ENCODE data around the gene P3H3.
"Not testable (repeated sequence)": the region's sequence is repeated elsewhere in the genome, so short reads cannot be mapped to it uniquely, and the experiment has no call there.

Gene P3H3

DNA sequence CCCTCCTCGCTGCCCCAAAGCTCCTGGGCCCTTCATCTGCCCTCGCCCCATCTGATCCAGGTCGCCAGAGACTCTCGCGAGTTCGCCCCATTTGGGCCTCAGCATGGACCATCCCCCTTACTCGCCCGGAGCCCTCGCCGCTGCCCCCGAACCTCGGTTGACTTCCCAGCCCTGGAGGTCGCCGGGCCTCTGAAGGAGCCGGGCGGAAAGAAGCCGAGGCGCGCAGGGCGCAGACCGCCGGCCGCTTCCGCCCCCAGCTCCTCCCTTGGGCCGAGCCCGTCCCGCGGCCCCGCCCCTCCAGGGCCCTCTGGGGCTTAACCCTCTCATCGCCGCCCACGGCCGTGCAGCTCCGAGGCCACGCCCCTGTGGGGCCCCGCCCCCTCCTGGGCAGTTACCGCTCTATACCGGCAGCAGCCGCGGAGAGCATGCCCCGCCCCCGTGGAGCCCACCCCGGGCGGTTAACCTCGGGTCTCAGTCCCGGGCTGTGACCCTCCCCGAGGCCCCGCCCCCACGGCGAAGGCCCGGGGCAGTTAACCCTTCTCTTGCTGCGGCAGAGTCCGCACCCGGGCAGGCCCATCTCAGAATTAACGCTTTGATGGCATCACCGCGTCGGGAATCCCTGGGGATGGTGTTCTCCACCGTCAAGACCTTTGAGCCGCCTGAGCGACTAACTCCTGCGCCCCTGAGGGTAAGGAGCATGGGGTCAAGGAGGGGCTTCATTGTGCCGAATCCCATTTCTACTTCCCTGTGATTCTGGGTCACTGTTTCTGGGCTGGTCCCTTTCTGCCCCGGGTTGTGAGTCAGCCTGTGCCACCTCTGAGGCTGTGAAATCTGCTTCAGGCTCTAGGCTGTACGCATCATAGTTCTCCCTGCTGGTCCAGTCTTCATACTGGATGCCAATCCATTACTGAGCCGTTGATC lies 45.1 kb downstream of the P3H3 start, which contains the start of gene SPSB2:
TSS of gene SPSB2 (minus strand) at position 210 of the 921 bp plus-strand sequence. CDS start 402 bp downstream, outside the sequence.
- H3K36me3 ChIP-seq (ENCODE audit: control insufficient read depth, insufficient read depth, low read length): peaks cover 17% of the 10 kb centered on the region

DNA sequence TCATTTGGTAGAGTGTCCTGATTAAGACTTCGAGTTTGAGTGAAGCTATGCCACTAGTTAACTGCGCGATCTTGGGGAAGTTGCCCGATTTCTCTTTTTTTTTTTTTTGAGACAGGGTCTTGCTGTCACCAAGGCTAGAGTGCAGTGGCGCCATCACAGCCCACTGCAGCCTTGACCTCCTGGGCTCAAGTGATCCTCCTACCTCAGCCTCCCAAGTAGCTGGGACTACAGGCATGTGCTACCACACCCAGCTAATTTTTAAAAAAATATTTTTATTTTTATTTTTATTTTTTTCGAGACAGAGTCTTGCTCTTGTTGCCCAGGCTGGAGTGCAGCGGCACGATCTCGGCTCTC lies 45.8 kb downstream of the P3H3 start:
- H3K36me3 ChIP-seq (ENCODE audit: control insufficient read depth, insufficient read depth, low read length): peaks cover 17% of the 10 kb centered on the region
- DNase-seq (ENCODE audit: extremely low read depth, insufficient read length); H3K27me3 ChIP-seq (replicated peaks; ENCODE audit: control insufficient read depth, insufficient read depth, low read length): not testable (repeated sequence)
- H3K4me3 ChIP-seq (replicated peaks; ENCODE audit: low read depth, low read length): peak overlapping the region; percentile 83

More for the DNA sequence above, 45.1 kb downstream of the P3H3 start, which contains the start of gene SPSB2:
- Histone ChIP-seq H3K27me3 (replicated peaks; ENCODE audit: control insufficient read depth, insufficient read depth, low read length) (no peaks in the 10 kb centered on the region), H3K4me3 (replicated peaks; ENCODE audit: low read depth, low read length) (peak within 1 kb of the TSS; percentile 83)
- TF ChIP-seq, protein P1, sequence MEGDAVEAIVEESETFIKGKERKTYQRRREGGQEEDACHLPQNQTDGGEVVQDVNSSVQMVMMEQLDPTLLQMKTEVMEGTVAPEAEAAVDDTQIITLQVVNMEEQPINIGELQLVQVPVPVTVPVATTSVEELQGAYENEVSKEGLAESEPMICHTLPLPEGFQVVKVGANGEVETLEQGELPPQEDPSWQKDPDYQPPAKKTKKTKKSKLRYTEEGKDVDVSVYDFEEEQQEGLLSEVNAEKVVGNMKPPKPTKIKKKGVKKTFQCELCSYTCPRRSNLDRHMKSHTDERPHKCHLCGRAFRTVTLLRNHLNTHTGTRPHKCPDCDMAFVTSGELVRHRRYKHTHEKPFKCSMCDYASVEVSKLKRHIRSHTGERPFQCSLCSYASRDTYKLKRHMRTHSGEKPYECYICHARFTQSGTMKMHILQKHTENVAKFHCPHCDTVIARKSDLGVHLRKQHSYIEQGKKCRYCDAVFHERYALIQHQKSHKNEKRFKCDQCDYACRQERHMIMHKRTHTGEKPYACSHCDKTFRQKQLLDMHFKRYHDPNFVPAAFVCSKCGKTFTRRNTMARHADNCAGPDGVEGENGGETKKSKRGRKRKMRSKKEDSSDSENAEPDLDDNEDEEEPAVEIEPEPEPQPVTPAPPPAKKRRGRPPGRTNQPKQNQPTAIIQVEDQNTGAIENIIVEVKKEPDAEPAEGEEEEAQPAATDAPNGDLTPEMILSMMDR (IDR thresholded peaks at IDR 0.05; ENCODE audit: insufficient read depth, low read length, poor library complexity, severe bottlenecking): no peak
- peak; percentile 97 for DNase-seq (ENCODE audit: extremely low read depth, insufficient read length)

DNA sequence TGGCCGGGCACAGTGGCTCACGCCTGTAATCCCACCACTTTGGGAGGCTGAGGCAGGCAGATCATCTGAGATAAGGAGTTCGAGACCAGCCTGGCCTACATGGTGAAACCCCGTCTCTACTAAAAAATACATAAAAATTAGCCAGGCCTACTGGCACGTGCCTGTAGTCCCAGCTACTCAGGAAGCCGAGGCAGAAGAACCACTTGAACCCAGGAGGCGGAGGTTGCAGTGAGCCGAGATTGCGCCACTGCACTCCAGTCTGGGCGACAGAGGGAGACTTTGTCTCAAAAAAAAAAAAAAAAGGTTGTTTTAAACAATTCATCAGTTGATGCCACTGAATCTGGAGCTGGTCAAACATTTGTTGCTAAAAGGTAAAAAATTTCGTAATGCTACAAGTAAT lies 51.6 kb downstream of the P3H3 start:
- DNase-seq (ENCODE audit: extremely low read depth, insufficient read length); H3K4me3 ChIP-seq (replicated peaks; ENCODE audit: low read depth, low read length); H3K27me3 ChIP-seq (replicated peaks; ENCODE audit: control insufficient read depth, insufficient read depth, low read length); H3K36me3 ChIP-seq (ENCODE audit: control insufficient read depth, insufficient read depth, low read length): not testable (repeated sequence)

DNA sequence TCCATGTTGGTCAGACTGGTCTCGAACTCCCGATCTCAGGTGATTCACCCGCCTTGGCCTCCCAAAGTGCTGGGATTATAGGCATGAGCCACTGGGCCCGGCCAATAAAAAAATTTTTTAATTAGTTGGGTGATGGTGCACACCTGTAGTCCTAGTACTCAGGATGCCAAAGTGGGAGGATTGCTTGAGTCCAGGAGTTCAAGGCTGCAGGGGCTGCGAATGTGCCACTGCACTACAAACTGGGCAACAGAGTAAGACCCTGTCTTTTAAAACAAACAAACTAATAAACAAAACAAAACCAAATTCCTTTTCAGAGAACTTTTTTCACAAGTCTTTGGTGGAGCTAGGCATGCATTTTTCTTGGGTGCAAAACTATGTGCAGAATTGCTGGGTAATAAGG lies 55.0 kb downstream of the P3H3 start:
- TF ChIP-seq, protein P1 (IDR thresholded peaks at IDR 0.05; ENCODE audit: insufficient read depth, low read length, poor library complexity, severe bottlenecking): no peak
- Histone ChIP-seq H3K27me3 (replicated peaks; ENCODE audit: control insufficient read depth, insufficient read depth, low read length) (no peaks in the 10 kb centered on the region), H3K4me3 (replicated peaks; ENCODE audit: low read depth, low read length) (no peak overlapping the region), H3K36me3 (ENCODE audit: control insufficient read depth, insufficient read depth, low read length) (peaks cover 8% of the 10 kb centered on the region)
- DNase-seq (ENCODE audit: extremely low read depth, insufficient read length): no peak

DNA sequence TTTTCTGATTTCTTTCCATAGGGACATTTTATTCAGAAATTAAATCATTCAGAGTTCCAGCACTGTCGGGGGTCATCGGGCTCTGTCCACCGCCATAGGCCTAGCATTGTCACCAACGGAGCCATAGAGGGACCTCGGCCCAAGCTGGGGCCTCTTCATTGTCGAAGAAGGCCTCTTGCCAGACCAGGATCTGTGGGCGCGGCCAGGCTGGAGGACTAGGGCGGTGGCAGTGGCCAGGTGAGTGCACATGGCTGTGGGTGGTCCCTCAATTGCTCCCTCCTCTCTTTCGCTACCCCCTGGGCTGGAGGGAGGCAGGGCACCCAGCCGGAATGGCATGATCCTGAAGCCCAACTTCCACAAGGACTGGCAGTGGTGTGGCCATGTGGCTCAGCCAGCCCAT lies 55.5 kb downstream of the P3H3 start:
- Histone ChIP-seq H3K4me3 (replicated peaks; ENCODE audit: low read depth, low read length) (no peak overlapping the region), H3K27me3 (replicated peaks; ENCODE audit: control insufficient read depth, insufficient read depth, low read length) (no peaks in the 10 kb centered on the region), H3K36me3 (ENCODE audit: control insufficient read depth, insufficient read depth, low read length) (peaks cover 8% of the 10 kb centered on the region)
- TF ChIP-seq, protein P1 (IDR thresholded peaks at IDR 0.05; ENCODE audit: insufficient read depth, low read length, poor library complexity, severe bottlenecking): no peak
- no peak for DNase-seq (ENCODE audit: extremely low read depth, insufficient read length)

DNA sequence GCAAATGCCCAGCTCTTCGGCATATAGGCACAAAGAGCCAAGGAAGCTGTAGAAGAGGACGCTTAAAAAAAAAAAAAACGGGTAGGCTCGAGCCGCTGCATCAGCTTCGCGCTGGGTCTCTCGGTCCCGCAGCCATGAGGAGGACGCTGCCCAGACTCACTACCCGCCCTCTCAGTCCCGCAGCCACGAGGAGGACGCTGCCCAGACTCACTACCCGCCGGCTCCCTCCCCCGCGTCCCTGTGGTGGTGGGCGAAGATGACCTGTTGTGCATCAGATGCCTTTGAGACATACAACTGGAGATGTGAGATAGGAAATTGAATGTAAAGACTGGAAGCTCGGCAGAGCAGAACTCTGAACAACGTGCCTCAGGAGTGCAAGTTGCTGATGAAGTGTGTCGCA lies 56.3 kb downstream of the P3H3 start:
- Histone ChIP-seq H3K36me3 (ENCODE audit: control insufficient read depth, insufficient read depth, low read length) (peaks cover 8% of the 10 kb centered on the region), H3K4me3 (replicated peaks; ENCODE audit: low read depth, low read length) (no peak overlapping the region), H3K27me3 (replicated peaks; ENCODE audit: control insufficient read depth, insufficient read depth, low read length) (no peaks in the 10 kb centered on the region)
- DNase-seq (ENCODE audit: extremely low read depth, insufficient read length): no peak
- TF ChIP-seq, protein P1 (IDR thresholded peaks at IDR 0.05; ENCODE audit: insufficient read depth, low read length, poor library complexity, severe bottlenecking): no peak

DNA sequence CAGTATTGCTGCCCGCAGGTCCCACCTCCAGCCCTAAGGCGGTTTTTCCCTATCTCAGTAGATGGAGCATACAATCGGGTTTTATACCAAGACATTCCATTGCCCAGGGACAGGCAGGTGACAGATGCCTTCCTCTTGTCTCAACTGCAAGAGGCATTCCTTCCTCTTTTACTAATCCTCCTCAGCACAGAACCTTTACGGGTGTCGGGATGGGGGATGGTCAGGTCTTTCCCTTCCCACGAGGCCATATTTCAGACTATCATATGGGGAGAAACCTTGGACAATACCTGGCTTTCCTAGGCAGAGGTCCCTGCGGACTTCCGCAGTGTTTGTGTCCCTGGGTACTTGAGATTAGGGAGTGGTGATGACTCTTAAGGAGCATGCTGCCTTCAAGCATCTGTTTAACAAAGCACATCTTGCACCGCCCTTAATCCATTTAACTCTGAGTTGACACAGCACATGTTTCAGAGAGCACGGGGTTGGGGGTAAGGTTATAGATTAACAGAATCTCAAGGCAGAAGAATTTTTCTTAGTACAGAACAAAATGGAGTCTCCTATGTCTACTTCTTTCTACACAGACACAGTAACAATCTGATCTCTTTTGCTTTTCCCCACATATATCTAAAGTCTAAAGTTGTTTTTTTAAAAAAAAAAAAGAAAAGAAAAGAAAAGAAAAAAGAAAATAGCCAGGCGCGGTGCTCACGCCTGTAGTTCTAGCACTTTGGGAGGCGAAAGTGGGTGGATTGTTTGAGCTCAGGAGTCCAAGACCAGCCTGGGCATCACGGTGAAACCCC lies 58.2 kb downstream of the P3H3 start:
- H3K4me3 ChIP-seq (replicated peaks; ENCODE audit: low read depth, low read length); H3K36me3 ChIP-seq (ENCODE audit: control insufficient read depth, insufficient read depth, low read length); H3K27me3 ChIP-seq (replicated peaks; ENCODE audit: control insufficient read depth, insufficient read depth, low read length); DNase-seq (ENCODE audit: extremely low read depth, insufficient read length): not testable (repeated sequence)

Measured in GM06990 (cell line).